Liver (tissue), 9 donors: ENCODE data around the gene AFDN. TPM values are rescaled to one million over a fixed set of nuclear protein-coding genes. Genes with fewer than 3 reads are reported as not detected.

Source experiments
- DNase-seq: peaks from one replicate; pipeline ENCODE4 v3.0.0-alpha.2; 2017; ENCODE audit warnings: low spot score
- H3K27ac ChIP-seq, 2 donors: one replicate each; pipeline ENCODE4 v1.7.0; 2013; ENCODE audit warnings: inconsistent platforms in 2 of 2, low read length in 2 of 2, control low read depth in 1 of 2, low read depth in 1 of 2, mild to moderate bottlenecking in 1 of 2
- H3K27me3 ChIP-seq, 4 donors: one replicate each; pipeline versions ENCODE4 v1.6.1 to v1.7.0; 2013; ENCODE audit warnings: low read length in 3 of 4, inconsistent platforms in 1 of 4, mild to moderate bottlenecking in 1 of 4, moderate library complexity in 1 of 4; ENCODE audit not compliant: control insufficient read depth in 4 of 4, insufficient read depth in 4 of 4
- H3K36me3 ChIP-seq, 4 donors: one replicate each; pipeline versions ENCODE4 v1.6.1 to v1.7.0; 2013; ENCODE audit warnings: low read length in 3 of 4, mild to moderate bottlenecking in 3 of 4, low read depth in 1 of 4, moderate library complexity in 1 of 4; ENCODE audit not compliant: control insufficient read depth in 4 of 4, insufficient read depth in 3 of 4
- H3K4me1 ChIP-seq, 4 donors: one replicate each; pipeline versions ENCODE4 v1.6.1 to v1.7.0; 2013; ENCODE audit warnings: low read length in 3 of 4, mild to moderate bottlenecking in 3 of 4, moderate library complexity in 1 of 4; ENCODE audit not compliant: control insufficient read depth in 4 of 4, insufficient read depth in 4 of 4
- H3K4me3 ChIP-seq, 3 donors: one replicate each; pipeline versions ENCODE4 v1.6.1 to v1.7.0; 2013; ENCODE audit warnings: low read length in 3 of 3, control low read depth in 1 of 3, low read depth in 1 of 3, mild to moderate bottlenecking in 1 of 3
- H3K9ac ChIP-seq, 2 donors: one replicate each; pipeline ENCODE4 v1.7.0; 2013; ENCODE audit warnings: low read length in 2 of 2, mild to moderate bottlenecking in 2 of 2, moderate library complexity in 2 of 2, control low read depth in 1 of 2, low read depth in 1 of 2
- H3K9me3 ChIP-seq, 4 donors: one replicate each; pipeline versions ENCODE4 v1.6.1 to v1.7.0; 2013; ENCODE audit warnings: low read length in 3 of 4; ENCODE audit not compliant: control insufficient read depth in 4 of 4
- EGR1 ChIP-seq, 2 donors: IDR thresholded peaks; 2 replicates each; pipeline ENCODE4 v1.6.1; 2016 to 2018; ENCODE audit warnings: antibody characterized with exemption in 2 of 2, low read depth in 2 of 2
- FOXA1 ChIP-seq: IDR thresholded peaks from 2 replicates; pipeline ENCODE4 v1.6.1; 2016; ENCODE audit warnings: antibody characterized with exemption
- FOXA2 ChIP-seq: IDR thresholded peaks from 2 replicates; pipeline ENCODE4 v1.6.1; 2016; ENCODE audit warnings: antibody characterized with exemption
- GABPA ChIP-seq, 2 donors: IDR thresholded peaks in 1 of 2; conservative IDR thresholded peaks in 1 of 2; 2 replicates each; pipeline ENCODE4 v1.6.1; 2016; ENCODE audit warnings: antibody characterized with exemption in 2 of 2, mild to moderate bottlenecking in 1 of 2, moderate library complexity in 1 of 2
- HNF4A ChIP-seq, 2 donors: conservative IDR thresholded peaks; 2 replicates each; pipeline ENCODE4 v1.6.1; 2016; ENCODE audit warnings: antibody characterized with exemption in 2 of 2, mild to moderate bottlenecking in 2 of 2
- HNF4G ChIP-seq: IDR thresholded peaks from 2 replicates; pipeline ENCODE4 v1.6.1; 2016; ENCODE audit warnings: antibody characterized with exemption
- JUND ChIP-seq, 2 donors: IDR thresholded peaks; 2 replicates each; pipeline ENCODE4 v1.6.1; 2016; ENCODE audit warnings: antibody characterized with exemption in 2 of 2
- NR2F2 ChIP-seq: IDR thresholded peaks from 2 replicates; pipeline ENCODE4 v1.6.1; 2016; ENCODE audit warnings: antibody characterized with exemption
- RAD21 ChIP-seq, 2 donors: IDR thresholded peaks; 2 replicates each; pipeline ENCODE4 v1.6.1; 2016; ENCODE audit warnings: antibody characterized with exemption in 2 of 2, mild to moderate bottlenecking in 2 of 2
- RXRA ChIP-seq, 2 donors: IDR thresholded peaks; 2 replicates each; pipeline ENCODE4 v1.6.1; 2017 to 2018; ENCODE audit warnings: antibody characterized with exemption in 2 of 2, mild to moderate bottlenecking in 1 of 2
- SP1 ChIP-seq: IDR thresholded peaks from 2 replicates; pipeline ENCODE4 v1.6.1; 2018; ENCODE audit warnings: antibody characterized with exemption, mild to moderate bottlenecking
- TAF1 ChIP-seq: conservative IDR thresholded peaks from 2 replicates; pipeline ENCODE4 v1.6.1; 2016; ENCODE audit warnings: antibody characterized with exemption, mild to moderate bottlenecking
- YY1 ChIP-seq: IDR thresholded peaks from 2 replicates; pipeline ENCODE4 v1.6.1; 2016; ENCODE audit warnings: antibody characterized with exemption, mild to moderate bottlenecking
- ZBTB33 ChIP-seq: IDR thresholded peaks from 2 replicates; pipeline ENCODE4 v1.6.1; 2016; ENCODE audit warnings: antibody characterized with exemption
- WGBS: extraction: QIAGEN DNeasy Blood & Tissue Kit; methylation state at CpG from one replicate; pipeline ENCODE4 v1.1.7; 2013; 5-methylcytosine and 5-hydroxymethylcytosine counted together
- polyA plus RNA-seq, 2 donors: library from polyadenylated mRNA; stranded (reverse) in 1 of 2; unstranded in 1 of 2; fragments of 200-250 nt in 1 of 2; fragments of >200 nt in 1 of 2; fragmentation: Nextera tagmentation in 1 of 2; extraction: Ambion mirVana in 1 of 2; gene quantifications; one replicate each; pipeline versions ENCODE4 v1.2.1 to v1.2.3, GENCODE V29; 2013 to 2015
- total RNA-seq, 2 donors: library from RNA; depleted of rRNA; stranded (reverse); fragments of >200 nt; gene quantifications; one replicate each; pipeline ENCODE4 v1.2.3, GENCODE V29; 2014
- TF ChIP-seq, protein P1 (sequence below): IDR thresholded peaks from 2 replicates; pipeline ENCODE4 v1.6.1; 2016; ENCODE audit warnings: antibody characterized with exemption, mild to moderate bottlenecking
- TF ChIP-seq, protein P2 (sequence below): IDR thresholded peaks from 2 replicates; pipeline ENCODE4 v1.6.1; 2016; ENCODE audit warnings: antibody characterized with exemption
- TF ChIP-seq, protein P3 (sequence below): IDR thresholded peaks from 2 replicates; pipeline ENCODE4 v1.6.1; 2016; ENCODE audit warnings: antibody characterized with exemption
- donor health status: healthy.
- donor health status: healthy.
- donor health status: healthy.
- donor health status: healthy.
- donor health status: healthy.

Gene AFDN
- total and polyA plus RNA-seq, 4 donors = 21.3 to 145 (median 29.3) TPM

GRCh38 chr6:167978607-167979006 lies 151.9 kb downstream of the AFDN start:
- DNase-seq = no peak
- Histone ChIP-seq H3K9ac (no peak overlapping the region), H3K27ac (no peak overlapping the region), H3K9me3 (no peaks in the 10 kb centered on the region), H3K4me1 (no peaks in the 10 kb centered on the region), H3K27me3 (no peaks in the 10 kb centered on the region), H3K4me3 (no peak overlapping the region), H3K36me3 (no peaks in the 10 kb centered on the region)
- TF ChIP-seq NR2F2 = no peak
- no peak for TF ChIP-seq RXRA (IDR thresholded peaks at IDR 0.05)
- TF ChIP-seq JUND (IDR thresholded peaks at IDR 0.05) = no peak
- no peak for TF ChIP-seq TAF1
- TF ChIP-seq, protein P1, sequence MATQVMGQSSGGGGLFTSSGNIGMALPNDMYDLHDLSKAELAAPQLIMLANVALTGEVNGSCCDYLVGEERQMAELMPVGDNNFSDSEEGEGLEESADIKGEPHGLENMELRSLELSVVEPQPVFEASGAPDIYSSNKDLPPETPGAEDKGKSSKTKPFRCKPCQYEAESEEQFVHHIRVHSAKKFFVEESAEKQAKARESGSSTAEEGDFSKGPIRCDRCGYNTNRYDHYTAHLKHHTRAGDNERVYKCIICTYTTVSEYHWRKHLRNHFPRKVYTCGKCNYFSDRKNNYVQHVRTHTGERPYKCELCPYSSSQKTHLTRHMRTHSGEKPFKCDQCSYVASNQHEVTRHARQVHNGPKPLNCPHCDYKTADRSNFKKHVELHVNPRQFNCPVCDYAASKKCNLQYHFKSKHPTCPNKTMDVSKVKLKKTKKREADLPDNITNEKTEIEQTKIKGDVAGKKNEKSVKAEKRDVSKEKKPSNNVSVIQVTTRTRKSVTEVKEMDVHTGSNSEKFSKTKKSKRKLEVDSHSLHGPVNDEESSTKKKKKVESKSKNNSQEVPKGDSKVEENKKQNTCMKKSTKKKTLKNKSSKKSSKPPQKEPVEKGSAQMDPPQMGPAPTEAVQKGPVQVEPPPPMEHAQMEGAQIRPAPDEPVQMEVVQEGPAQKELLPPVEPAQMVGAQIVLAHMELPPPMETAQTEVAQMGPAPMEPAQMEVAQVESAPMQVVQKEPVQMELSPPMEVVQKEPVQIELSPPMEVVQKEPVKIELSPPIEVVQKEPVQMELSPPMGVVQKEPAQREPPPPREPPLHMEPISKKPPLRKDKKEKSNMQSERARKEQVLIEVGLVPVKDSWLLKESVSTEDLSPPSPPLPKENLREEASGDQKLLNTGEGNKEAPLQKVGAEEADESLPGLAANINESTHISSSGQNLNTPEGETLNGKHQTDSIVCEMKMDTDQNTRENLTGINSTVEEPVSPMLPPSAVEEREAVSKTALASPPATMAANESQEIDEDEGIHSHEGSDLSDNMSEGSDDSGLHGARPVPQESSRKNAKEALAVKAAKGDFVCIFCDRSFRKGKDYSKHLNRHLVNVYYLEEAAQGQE = no peak
- no peak for TF ChIP-seq FOXA1
- no peak for TF ChIP-seq GABPA (IDR thresholded peaks at IDR 0.05 in 1 of 2, conservative IDR thresholded peaks at IDR 0.05 in 1 of 2)
- no peak for TF ChIP-seq ZBTB33
- no peak for TF ChIP-seq YY1
- 69% methylated on average over 7 of the region's 7 CpGs for WGBS

GRCh38 chr6:167979436-167980139 lies 152.9 kb downstream of the AFDN start:
- no peak for DNase-seq
- H3K36me3 ChIP-seq = no peaks in the 10 kb centered on the region
- no peak overlapping the region for H3K4me3 ChIP-seq
- H3K27me3 ChIP-seq = no peaks in the 10 kb centered on the region
- no peaks in the 10 kb centered on the region for H3K9me3 ChIP-seq
- WGBS = 94% methylated on average over 12 of the region's 12 CpGs
- no peaks in the 10 kb centered on the region for H3K4me1 ChIP-seq
- no peak overlapping the region for H3K9ac ChIP-seq
- no peak overlapping the region for H3K27ac ChIP-seq
- TF ChIP-seq, protein P2, sequence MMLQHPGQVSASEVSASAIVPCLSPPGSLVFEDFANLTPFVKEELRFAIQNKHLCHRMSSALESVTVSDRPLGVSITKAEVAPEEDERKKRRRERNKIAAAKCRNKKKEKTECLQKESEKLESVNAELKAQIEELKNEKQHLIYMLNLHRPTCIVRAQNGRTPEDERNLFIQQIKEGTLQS = no peak
- TF ChIP-seq SP1 (no peak), HNF4G (no peak), HNF4A (conservative IDR thresholded peaks at IDR 0.05) (no peak), JUND (IDR thresholded peaks at IDR 0.05) (no peak), RAD21 (IDR thresholded peaks at IDR 0.05) (no peak), FOXA1 (no peak), GABPA (IDR thresholded peaks at IDR 0.05 in 1 of 2, conservative IDR thresholded peaks at IDR 0.05 in 1 of 2) (no peak), YY1 (no peak), TAF1 (no peak), EGR1 (IDR thresholded peaks at IDR 0.05; ENCODE audit: low read depth in 2 of 2) (no peak), FOXA2 (no peak), NR2F2 (no peak), ZBTB33 (no peak), RXRA (IDR thresholded peaks at IDR 0.05) (no peak)
- TF ChIP-seq, protein P3, sequence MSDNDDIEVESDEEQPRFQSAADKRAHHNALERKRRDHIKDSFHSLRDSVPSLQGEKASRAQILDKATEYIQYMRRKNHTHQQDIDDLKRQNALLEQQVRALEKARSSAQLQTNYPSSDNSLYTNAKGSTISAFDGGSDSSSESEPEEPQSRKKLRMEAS = no peak
- TF ChIP-seq, protein P1 = no peak
